GM12873 (cell line): ENCODE results near the gene EIF4G3.

ENCODE experiments used
- TF ChIP-seq, protein P1 (sequence below): IDR thresholded peaks from 2 replicates; pipeline ENCODE4 v1.5.1; 2012; ENCODE audit warnings: low read depth, mild to moderate bottlenecking, moderate library complexity, low read length, control low read depth; ENCODE audit not compliant: insufficient read depth; ENCODE audit errors: missing control alignments

Gene EIF4G3

GRCh38 chr1:21175670-21176581, 771 bp downstream of the EIF4G3 start:
- TF ChIP-seq, protein P1, sequence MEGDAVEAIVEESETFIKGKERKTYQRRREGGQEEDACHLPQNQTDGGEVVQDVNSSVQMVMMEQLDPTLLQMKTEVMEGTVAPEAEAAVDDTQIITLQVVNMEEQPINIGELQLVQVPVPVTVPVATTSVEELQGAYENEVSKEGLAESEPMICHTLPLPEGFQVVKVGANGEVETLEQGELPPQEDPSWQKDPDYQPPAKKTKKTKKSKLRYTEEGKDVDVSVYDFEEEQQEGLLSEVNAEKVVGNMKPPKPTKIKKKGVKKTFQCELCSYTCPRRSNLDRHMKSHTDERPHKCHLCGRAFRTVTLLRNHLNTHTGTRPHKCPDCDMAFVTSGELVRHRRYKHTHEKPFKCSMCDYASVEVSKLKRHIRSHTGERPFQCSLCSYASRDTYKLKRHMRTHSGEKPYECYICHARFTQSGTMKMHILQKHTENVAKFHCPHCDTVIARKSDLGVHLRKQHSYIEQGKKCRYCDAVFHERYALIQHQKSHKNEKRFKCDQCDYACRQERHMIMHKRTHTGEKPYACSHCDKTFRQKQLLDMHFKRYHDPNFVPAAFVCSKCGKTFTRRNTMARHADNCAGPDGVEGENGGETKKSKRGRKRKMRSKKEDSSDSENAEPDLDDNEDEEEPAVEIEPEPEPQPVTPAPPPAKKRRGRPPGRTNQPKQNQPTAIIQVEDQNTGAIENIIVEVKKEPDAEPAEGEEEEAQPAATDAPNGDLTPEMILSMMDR = no peak

- TF ChIP-seq, protein P1 = no peak
These were observed 1.4 kb downstream of the EIF4G3 start for GRCh38 chr1:21175324-21175669.

GRCh38 chr1:21174654-21175323, 1.9 kb downstream of the EIF4G3 start:
- TF ChIP-seq, protein P1 = no peak

DNA sequence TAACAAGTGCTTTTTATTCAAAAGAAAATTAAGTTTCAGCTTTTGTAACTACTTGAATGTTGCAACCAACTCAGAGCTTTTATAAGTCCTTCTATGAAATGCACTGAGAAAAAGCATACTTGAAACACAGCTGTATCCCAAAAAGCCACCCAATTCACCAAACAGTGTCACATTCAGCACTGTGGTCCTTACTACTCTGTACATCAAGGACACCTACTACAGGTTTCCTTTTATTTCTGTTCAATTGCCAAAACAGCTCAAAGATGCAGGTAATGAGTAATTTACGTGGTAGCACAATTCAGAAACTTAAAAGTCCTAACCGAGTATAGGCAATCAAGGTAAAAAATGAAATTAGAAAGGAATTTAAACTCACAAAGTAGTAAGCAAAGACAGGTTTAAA, 2.5 kb downstream of the EIF4G3 start:
- TF ChIP-seq, protein P1 = no peak

DNA sequence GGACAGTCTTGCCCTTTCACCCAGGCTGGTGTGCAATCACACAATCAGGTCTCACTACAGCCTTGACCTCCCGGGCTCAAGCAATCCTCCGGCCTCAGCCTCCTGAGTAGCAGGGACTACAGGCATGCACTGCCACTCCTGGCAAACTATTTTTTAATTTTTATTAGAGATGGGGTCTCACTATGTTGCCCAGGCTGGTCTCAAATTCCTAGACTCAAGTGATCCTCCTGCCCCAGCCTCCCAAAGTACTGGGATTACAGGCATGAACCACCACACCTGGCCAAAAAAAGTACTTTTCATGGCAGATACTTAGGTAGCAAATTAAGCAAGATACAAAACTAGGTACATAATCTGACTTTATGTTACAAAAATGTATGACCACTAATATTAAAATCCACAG, 8.3 kb downstream of the EIF4G3 start:
- TF ChIP-seq, protein P1 = no peak

GRCh38 chr1:21165646-21166045, 11.1 kb downstream of the EIF4G3 start:
- TF ChIP-seq, protein P1 = no peak

DNA sequence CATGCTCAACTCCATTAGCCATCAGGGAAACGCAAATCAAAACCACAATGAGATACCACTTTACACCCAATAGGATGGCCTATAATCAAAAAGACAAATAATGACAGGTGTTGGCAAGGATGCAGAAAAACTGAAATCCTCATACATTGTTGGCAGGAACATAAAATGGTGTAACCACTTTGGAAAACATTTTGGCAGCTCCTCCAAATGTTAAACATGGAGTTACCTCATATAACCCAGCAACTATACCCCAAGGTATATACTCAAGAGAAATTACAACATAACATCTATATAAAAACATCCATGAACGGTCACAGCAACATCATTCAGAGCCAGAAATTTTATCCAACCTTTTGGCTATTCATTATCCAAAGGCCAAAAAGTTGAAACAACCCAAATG, 11.6 kb downstream of the EIF4G3 start:
- TF ChIP-seq, protein P1 = no peak
